AG08395 (cell line): Measurements from ENCODE around the gene FILIP1L.

Source experiments
- DNase-seq: peaks from one replicate; pipeline ENCODE4 v3.0.0; 2012; ENCODE audit warnings: mixed read lengths, low spot score

FILIP1L gene

DNA sequence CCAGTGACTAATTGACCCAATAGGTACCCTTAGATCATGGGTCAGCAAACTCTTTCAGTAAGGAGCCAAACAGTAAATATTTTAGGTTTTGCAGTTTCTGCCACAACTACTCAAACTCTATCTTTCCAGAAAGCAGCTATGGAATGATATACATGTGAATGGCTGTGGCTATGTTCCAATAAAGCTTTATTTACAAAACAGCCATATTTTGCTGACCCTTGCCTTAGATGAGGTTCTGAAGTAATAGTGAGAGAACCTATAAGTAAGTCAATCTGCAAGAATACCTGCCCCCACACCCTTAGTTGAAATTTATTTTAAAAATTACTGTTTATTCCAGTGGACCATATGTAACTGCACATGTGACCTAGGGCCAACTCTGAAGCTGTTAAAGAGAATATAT lies 162.6 kb downstream of the FILIP1L start:
- no peak for DNase-seq

DNA sequence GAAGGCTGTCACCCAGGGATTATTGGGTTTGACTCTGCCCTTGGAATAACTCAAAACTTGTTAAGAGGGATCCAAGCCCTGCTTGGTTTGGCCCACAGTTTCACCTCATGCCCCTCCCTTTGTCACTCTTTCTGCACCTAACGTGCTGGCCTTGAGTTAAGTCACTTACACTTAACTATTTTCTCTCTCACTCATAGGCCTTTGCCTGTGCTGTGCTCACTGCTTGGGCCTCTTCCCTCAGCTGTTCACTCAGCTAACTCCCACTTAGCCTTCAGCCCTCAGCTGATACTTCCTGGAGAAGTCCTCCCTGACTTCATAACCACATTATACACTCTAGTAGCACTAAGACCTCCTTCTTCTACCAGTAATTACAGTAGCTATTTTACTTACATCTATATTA lies 163.4 kb downstream of the FILIP1L start:
- DNase-seq = no peak

DNA sequence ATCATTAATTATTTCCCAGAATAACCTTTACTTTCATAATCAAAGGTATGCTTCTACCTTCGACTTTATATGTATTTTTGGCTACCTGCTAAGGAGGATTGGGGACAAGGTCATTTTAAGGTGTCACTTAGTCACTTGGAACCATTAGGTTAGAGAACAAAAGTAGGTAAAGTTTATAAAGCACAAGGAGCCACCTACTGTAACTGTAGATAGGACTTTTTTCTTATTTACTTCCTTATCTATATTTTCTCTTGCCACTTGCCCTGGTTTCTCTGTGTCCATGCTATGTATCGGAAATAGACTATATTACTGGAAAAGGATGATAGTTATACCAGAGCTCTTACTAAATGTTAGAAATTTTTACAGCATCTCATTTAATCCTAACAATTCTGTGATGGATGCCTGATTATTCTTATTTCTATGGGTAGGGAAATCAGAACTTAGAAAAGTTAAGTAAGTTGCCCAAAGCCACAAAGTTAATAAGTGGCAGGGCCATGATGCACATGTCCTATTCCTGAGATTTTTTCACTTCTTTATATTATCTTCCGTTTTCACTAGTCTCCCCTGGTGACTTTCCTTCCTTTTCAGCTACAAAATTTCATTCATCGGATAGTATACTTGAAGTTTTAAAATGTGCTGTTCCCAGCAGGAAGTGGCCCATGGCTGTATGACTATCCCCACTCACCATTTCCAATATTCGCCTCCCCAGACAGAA lies 164.2 kb downstream of the FILIP1L start:
- DNase-seq = no peak

DNA sequence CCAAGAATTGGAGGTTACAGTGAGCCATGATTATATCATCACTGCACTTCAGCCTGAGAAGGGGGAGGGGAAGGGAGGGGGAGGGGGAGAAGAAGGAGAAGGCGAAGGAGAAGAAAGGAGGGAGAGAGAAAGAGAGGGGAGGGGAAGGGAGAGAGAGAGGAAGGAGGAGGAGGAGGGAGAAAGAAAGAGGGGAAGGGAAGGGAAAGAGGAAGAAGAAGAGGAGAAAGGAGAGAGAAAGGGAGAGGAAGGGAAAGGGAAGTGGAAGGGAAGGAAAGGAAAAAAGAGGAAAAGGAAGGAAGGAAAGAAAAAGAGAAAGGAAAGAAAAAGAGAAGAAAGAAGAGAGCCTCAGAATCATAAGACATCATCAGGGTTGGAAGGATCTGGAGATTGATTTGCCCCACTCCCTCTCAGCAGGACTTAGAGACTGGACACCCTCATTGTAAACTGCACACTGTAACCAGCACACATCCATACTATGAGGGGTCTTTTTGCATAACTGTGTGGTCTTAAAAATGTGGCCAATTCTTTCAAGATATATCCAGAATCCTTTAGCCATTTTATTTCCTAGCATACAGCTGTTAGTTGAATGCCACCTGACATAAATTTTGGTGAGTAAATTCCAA lies 165.7 kb downstream of the FILIP1L start:
- DNase-seq = no peak

DNA sequence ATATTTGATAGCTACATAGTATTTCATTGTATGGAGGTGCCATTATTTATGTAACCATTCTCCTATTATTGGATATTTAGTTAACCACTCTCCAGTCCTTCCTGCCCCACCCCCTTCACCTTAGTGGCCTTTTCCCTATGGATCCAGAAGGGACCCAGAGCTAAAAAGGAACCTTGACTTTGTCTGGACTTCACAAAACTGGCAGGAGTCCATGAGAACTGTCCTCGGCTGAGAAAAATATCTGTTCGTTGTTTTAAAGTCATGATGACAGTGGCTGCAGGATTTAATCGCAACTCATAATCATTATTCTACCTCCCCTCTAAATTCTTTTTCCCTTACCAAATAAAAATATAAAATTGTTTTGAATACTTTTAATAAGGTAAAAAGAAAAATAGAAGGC lies 166.9 kb downstream of the FILIP1L start:
- no peak for DNase-seq

DNA sequence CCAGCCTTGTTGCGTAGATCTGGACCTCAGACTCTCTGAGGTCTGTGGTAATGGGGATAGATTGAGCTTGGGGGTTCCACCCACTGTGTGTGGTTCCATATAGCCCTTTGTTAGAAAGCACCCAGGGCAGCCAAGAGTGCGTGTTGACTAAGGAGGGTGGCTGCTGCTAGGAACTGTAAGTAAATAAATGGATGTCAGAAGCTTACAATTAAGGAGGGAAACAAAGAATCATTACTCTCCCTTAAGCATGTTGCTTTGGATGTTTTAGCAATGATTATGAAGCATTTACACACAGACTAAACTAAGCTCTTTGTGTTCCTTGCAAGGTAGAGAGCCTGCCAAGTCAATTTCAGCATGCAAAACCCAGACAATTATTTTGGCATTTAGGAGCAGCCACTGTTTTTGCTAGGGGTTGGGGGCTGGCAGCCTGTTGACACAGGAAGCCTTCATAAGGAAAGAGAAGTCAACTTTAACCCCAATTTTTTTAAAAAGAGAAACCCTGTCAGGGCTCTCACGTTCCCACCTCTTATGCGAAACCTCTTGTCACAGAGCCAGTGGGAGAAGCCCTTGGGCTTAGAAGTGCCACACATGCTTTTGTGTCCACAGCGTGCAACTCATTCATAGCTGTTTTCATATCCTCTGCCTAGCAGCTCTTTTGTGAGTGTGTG lies 168.8 kb downstream of the FILIP1L start:
- peak; percentile 31 for DNase-seq

DNA sequence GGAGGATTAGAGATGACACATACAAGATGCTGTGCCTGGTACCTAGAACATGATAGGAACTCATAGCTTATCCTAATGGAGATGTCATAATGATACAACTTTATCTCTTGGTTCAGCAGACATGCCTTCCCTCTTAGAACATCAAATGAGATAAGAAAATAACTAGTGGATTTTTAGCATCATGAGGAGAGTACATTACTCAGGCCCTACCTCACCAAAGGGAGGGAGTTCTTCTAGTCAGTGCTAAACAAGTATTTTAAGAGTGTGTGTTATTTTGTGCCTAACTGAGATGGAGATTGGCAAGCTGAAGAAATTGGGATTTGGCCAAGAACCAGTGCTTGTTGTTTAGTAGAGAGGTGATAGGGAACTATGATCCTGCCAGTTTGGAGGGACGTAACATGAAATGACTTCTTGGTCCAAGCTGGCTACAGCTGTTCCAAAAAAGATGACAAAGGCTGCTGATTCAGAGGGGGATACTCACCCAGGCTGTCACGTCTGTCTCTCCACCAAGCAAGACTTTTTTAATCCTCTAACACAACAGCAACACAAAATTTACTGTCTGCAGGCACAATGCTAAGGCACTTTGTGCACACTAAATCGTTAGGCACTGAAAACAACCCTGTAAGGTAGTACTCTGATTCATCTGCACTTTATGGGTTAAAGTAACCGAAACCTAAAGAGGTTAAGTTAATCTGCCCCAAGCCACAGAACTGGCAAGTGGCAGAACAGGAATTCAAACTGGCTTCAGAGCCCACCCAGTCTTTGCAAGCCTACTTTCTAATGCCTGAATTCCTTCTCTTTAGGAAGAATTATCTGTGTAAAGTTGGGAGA lies 170.2 kb downstream of the FILIP1L start:
- DNase-seq = no peak

DNA sequence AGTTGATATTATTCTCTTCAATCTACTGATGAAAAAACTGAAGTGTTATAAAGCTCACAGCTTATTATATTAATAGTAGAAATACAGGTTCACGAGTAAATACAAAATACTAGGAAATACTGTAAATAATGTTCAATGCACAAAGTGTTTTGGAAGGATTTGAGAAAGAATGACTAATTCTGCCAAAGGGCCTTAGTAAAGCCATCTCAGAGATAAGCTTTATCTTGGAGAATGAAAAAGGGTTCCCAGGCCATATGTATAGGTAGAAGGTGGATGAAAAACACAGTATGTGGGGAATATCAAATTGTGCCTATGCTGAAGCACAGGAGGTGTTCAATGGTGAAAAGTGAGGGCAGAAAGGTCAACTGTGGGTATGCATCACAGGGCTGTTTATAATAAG lies 173.1 kb downstream of the FILIP1L start:
- DNase-seq = no peak

DNA sequence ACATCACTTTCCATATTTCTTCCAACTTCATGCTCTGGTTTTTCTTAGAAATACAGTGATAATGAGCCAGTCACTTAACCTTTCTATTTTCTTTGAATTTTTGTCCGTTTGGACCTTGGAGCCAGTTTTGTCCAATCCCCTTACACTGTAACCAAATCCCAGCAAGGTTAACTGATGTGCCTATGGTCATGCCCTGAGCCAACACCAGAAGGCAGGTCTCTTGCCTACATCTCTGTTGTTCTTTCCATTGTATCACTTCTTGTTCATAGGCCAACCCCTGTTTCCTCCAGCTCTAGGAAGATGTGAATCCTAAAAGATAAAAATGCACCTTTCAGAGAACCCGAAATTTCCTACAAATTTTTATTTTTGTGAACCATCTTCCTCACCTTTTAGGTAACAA lies 174.0 kb downstream of the FILIP1L start:
- DNase-seq = no peak

DNA sequence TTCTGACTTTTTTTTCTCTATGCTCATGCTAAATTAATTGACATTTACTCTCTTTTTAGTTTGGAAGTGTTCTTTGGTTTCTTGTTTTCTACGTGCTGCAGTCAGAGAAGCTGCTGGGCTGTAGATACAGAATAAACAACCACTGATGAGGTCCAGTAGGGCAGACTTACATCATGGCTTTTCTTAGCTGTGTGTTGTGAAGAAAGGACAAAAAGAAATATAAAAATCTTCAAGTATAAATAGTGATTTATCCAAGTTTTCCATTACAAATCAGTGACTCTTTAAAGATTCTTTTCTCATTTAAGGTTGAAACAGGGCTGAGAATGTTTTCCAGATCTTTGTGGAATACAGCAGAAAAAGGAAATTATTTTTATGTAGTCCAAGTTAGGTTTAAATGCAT lies 174.4 kb downstream of the FILIP1L start:
- no peak for DNase-seq

DNA sequence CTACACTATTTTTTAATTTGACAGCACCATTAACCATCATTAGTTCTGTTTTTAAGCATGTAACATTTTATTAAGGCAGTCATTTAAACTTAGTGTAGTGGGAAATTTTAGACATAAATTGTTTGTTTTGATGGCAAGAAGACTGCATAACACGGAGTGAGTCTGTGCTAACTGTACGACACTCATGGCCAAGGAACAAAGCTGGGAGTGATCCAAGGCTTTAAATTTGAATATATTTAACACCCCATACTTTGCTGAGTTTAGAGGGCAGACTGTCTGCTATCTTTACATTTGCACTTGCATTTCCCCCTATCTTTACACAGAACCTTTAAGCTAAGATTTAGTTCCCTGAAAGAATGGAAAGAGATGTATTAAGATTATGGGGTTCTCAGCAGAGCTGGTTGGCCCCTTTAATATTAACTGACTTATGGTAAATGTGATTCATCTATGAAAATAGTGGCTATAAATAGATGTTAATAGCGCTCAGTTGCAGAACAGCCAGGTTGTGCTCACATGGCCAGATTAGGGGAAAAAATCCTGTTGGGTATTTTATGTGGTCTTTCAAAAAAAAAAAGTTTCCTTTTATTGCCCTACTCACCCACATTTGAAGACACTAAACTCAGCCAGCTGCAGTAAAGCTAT lies 175.9 kb downstream of the FILIP1L start:
- DNase-seq = no peak

DNA sequence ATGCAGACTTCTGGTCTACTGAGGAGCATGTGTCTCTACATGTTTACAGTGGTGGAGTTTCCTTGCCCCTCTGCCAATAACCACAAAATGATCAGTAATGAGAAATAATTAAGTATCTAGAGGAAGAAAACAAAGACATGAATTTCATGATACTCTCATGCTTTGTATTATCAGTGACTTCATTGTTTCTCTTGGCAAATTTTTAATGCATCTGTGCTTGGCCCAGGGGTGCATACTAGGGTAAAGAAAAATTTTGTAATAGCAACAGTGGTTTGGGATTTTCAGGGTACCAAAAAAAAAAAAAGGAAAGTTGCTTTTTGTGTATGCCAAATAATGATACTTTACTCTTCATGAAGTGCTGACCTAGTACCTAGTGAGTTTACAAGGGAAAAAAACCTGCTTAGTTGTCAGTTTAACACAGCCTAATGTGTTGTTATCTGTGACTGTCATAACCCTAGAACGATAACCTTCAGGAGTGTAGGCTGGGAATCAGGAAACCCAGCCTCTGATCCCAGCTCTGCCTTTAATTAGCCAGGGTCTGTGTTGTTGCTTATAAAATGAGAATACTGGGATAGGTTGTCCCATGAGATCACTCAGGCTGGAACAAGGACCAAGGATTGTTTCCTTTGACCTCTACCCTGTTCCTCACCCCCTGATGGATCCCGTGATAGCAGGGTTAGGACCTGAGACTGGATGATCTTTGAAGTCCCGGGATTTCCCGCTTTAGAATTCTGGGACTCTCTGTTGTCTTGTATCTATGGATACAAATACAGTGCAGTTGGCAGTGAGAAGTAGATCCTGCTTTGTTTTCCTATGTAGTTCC lies 179.1 kb downstream of the FILIP1L start:
- no peak for DNase-seq

DNA sequence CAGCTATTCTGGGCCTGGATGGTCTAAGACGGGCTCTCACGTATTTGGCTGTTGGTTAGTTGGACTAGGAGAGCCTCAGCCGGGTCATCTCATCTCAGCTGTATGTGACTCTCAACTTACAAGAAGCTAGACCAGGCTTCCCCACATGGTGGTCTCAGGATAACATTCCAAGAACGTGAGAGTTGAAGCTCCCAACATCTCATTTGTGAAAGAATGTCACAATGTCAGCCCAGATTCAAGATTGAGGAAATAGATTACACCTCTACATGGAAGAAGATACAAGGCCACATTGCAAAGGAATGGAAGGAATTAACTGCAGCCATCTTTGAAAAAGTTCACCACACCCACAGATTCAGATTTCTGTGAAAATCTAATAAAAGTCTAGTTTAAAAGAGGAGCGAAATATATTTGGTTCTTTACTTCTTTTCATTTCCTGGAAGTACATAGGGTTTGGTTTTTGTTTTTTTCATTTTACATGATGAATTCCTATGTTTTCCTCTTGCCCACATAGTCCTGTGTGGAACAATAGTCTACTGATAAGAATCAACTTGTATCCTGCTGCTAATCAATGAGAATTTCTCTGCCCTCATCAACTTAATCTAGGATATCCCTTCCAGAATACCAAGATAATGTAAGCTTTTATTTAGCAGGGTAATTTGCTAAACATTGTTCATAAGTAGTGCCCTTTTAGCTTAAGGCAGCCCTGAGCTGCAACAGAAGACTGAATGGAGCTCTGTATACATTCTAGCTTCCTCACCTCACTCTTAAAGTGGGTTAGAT lies 180.1 kb downstream of the FILIP1L start:
- DNase-seq = no peak

DNA sequence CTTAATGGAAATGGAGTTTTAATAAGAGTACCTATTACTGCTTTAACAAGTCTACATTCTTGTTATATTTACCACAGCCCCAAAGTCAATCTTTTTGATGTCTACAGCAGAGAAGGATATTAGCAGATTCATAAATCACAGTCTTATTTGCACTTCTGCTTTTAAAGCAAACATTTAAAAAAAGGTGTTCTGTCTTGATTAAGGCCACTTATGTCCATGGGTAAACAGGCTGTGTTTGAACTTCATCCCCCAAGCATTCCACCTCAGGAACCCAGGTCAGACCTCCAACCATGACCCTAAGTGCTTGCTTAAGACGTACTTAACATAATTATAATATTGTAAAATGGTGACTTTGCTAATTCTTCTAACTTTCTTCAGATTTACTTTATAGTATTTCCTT lies 183.2 kb downstream of the FILIP1L start:
- no peak for DNase-seq

DNA sequence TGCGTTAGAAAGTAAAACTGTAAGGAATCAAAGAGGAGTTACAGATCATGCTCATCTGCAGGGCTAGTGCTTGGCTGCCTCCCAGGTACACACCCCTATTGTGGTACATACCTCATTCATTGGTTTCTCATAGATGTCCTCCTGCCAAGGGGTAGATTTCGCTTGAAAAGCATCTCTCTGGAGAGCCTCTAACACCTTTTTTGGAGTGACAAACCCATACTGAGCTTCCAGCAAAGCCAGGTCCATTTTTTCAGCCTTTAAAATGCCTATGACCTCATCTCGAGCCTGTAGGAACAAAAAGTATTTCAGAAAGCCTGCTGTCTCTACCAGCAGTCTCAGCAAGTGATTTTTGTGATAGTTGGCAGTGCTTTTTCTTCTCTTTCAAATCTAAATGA lies 184.6 kb downstream of the FILIP1L start:
- DNase-seq = peak; percentile 58

DNA sequence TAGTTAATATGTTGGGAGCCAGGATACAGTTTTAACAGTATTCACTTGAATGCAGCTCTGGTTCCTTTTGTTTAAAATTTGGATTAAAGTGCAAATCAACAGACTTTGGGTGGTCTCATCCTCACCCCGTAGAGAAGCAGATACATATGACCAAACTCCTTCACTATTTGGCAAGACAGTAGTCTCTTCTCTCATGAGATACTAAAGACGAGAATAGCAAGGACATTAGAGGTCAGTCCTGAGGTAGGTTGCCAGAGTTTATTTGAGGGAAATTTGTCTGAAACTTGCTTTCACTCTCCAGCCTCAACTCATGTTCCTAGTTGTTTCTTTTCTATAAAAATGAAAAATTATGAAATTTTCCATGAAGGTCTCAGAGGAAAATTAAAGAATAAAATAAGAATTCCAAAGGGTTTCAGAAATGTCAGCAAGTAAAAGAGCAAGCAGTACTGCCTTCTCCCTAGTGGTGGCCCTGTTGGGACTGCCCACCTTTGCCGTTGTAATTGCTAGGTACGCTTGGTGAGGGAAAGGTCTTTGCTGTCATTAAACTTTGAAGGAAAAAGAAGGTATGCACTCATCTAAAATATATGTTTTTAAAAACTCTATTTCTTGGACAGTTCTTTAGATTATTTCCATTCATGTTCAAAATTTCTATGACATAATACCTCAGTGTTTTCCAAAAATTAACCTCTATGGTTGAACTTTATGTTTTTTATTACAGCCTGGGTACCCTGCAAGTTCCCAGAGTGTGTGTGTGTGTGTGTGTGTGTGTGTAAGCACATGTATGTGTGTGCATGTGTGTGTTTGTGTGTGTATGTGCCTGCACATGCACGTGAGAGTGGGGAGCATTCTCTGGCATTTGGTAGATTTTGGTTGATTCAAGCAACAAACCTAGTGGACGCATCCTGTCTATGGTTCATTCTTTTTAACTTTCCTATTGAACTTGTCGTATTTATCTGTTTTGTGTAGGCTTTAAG lies 185.2 kb downstream of the FILIP1L start:
- DNase-seq = no peak

DNA sequence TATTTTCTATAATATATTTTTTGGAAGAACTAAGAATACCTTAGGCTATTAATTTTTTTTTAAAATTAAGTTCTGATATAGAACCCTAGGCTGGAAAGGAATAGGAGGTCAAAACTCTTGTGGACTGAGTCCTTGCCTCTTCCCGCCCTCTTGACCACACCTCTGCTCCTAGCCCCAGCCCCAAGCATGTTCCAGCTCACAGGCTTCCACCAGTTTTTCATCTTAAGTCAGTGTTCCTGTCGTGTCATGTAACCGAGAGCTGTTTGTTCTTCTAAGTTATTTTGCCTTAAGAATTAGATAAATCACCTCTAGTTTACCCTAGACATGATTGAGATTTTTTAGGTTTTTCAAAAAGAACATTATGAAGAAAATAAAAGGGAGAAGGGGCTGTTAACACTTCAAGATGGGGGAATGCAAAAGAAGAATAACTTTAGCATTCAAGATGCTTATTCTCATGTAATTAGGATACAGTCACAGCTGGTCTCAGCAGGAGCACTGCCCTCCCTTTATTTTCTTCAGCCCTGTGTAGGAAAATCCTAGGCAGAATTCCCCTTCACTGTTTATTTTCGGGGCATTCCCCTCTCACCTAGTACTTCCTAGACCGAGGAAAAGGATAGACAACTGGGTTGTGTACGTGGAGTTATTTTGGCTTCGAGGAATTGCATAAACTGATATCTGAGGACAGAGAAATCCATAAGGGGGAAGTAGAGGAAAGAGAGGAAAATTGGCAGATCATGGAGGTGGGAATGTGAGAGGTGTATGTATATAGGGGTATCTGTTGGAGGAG lies 186.4 kb downstream of the FILIP1L start:
- DNase-seq = no peak

DNA sequence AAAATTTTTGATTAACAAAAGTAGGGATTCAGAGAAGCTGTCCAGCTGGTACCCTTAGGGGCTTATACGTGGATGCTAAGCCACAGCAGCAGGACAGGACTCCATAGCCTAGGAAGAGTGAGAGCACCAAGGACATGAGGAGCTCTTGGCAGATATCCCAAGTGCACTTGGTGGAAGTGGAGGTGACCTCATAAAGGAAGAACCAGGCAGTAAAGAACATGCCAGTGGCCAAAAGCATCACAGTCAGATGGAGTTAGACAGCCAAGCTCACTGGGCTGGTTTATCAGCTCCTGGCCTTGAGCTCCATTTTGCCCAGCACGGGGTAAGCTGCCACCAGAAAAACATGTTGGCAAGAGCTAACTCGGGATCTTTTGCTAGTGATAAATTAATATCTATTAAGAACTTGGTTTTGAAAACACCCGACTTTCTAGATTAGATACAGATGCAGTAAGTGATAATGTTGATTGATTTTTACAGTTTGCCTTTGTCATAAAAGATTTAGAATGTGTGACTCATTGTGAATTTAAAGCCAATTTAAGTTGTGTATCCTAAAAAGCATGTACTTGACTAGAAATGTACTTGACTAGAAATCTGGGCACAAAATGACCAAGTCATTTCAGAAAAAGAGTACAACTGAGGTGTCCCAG lies 188.6 kb downstream of the FILIP1L start:
- DNase-seq = peak; percentile 75
